Sigmoid colon (tissue), 3 donors: ENCODE data around the gene RIOK1.

Source experiments
- CTCF ChIP-seq, 4 experiments: fragments of 450-650 bp in 3 of 4; fragments of 200-600 bp in 1 of 4; IDR thresholded peaks; one replicate each; pipeline ENCODE4 v1.5.1; 2016 to 2019; ENCODE audit warnings: antibody characterized with exemption in 4 of 4, mild to moderate bottlenecking in 3 of 4, moderate library complexity in 2 of 4
- POLR2A ChIP-seq, 2 donors: fragments of 450-650 bp; IDR thresholded peaks; one replicate each; pipeline ENCODE4 v1.6.1; 2016; ENCODE audit warnings: antibody characterized with exemption in 2 of 2, mild to moderate bottlenecking in 2 of 2, moderate library complexity in 2 of 2

- no peak for TF ChIP-seq CTCF (IDR thresholded peaks at IDR 0.05)
- no peak for TF ChIP-seq POLR2A (IDR thresholded peaks at IDR 0.05)
Observed at GRCh38 chr6:7377961-7378360, 11.6 kb upstream of the RIOK1 start.
